GM12873 (cell line): ENCODE data around the gene MTFR1L.

Experiments used
- TF ChIP-seq, protein P1 (sequence below): IDR thresholded peaks from 2 replicates; pipeline ENCODE4 v1.5.1; 2012; ENCODE audit warnings: low read depth, mild to moderate bottlenecking, moderate library complexity, low read length, control low read depth; ENCODE audit not compliant: insufficient read depth; ENCODE audit errors: missing control alignments

MTFR1L gene

DNA sequence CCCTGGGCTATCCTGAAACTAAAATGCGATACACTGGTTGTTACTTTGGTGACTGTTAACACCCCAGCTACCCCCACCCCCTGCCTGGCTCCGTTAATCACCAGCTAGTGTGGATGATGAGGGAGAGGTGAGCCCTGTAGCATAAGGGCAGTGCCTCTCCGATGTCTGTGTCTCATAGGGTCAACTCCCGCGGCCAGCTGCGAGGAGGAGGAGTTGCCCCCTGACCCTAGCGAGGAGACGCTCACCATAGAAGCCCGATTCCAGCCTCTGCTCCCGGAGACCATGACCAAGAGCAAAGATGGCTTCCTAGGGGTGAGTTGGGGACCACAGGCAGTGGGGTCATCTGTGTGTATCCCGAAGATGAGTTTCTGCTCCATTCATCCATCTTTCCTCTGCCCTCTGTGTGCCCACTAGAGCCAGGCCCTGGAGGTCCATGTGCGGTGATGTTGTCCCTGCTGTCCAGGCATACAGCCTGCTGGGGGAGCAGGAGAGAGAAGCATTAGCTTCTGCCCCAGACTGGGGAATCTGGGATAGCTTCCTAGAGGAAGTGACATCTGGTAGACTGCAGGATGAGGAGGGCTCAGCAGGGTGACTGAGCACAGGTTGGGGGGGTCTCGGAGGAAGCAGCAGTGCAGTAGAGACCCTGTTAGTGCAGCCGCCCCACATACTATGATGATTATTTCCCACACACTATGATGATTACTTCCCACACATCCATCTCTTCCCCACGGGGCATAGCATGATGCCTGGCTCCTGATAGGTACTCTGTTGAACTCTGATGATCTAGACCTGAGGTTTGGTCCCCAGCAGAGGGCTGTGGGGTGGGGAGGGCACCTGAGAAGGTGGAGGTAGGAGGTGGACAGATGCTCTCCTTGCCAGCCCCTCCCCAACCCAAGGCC is 14.5 kb upstream of the MTFR1L start:
- TF ChIP-seq, protein P1, sequence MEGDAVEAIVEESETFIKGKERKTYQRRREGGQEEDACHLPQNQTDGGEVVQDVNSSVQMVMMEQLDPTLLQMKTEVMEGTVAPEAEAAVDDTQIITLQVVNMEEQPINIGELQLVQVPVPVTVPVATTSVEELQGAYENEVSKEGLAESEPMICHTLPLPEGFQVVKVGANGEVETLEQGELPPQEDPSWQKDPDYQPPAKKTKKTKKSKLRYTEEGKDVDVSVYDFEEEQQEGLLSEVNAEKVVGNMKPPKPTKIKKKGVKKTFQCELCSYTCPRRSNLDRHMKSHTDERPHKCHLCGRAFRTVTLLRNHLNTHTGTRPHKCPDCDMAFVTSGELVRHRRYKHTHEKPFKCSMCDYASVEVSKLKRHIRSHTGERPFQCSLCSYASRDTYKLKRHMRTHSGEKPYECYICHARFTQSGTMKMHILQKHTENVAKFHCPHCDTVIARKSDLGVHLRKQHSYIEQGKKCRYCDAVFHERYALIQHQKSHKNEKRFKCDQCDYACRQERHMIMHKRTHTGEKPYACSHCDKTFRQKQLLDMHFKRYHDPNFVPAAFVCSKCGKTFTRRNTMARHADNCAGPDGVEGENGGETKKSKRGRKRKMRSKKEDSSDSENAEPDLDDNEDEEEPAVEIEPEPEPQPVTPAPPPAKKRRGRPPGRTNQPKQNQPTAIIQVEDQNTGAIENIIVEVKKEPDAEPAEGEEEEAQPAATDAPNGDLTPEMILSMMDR: no peak

DNA sequence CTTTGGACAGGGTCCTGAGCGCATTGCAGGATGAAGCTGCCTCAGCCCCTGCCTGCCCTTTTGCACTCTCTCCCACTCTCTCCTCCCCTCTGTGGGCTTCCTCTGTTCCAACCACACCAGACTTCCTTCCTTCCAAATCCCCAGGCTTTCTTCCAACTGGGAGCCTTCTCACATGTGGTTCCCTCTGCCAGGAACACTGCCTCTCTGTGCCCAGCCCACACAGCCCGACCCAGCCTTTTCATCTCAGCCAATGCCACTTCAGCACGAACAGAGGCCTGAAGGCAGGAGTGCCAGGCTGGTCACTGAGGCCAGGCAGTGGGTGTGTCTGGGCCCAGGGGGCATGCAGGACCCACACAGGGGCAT is 13.9 kb upstream of the MTFR1L start:
- TF ChIP-seq, protein P1: no peak

DNA sequence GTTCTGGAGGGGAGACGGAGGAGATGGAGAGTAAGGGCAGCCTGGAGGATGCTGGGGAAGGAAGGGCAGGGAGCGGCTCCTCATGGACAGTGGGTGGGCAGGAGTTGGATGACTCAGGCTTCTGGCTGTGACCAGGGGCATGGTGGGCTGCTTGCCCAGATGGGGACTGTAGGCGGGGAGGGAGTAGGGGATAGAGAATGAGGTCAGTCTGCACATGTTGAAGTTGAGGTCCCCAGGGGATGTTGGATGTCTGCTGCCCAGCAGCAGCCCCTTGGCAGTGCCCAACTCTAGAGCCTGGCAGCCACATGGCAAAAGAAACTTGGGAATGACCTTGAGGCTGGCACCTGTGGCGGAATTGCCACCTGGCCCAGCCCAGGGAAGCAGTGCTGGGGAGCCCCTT is 13.3 kb upstream of the MTFR1L start:
- TF ChIP-seq, protein P1: no peak

DNA sequence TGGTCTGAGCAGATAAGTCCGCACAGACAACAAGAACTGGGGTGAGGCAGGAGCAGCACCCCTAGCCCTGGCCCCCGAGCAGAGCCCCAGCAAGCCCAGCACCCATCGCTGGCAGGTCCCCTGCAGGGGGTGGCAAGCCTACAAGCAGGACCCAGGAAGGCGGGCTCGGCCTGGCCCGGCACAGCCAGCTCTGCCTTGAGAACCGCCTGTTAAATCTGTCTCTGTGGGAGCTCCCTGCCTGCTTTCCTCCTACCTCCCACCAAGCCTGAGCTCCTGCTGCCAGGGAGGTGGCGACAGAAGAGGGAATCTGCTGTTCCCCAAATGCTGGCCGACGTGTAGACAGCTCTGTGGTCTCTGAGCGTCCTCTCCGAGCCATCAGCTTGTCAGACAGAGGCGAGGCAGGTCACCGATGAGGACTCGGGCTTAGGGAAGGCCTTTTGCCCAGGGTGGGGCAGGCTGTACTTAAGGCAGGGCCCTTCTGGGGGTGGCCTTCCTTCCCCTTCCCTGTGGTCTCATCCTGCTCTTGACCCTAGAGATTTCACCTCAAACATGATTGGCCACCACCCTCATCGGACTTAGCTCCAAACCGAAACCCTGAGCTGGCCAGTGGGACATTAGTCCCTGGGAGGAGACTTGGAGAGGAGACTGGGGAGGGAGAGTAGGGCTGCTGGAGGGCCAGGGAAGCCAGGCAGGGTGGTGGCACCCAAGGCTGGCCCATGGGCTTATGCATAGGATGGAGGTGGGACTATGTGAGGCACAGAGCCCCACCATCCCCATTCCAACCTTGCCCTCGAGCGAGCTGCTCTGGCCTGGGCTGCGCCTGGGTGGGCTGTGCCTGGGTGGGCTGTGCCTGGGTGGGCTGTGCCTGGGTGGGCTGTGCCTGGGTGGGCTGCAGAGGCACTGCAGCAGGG is 12.0 kb upstream of the MTFR1L start:
- TF ChIP-seq, protein P1: no peak

DNA sequence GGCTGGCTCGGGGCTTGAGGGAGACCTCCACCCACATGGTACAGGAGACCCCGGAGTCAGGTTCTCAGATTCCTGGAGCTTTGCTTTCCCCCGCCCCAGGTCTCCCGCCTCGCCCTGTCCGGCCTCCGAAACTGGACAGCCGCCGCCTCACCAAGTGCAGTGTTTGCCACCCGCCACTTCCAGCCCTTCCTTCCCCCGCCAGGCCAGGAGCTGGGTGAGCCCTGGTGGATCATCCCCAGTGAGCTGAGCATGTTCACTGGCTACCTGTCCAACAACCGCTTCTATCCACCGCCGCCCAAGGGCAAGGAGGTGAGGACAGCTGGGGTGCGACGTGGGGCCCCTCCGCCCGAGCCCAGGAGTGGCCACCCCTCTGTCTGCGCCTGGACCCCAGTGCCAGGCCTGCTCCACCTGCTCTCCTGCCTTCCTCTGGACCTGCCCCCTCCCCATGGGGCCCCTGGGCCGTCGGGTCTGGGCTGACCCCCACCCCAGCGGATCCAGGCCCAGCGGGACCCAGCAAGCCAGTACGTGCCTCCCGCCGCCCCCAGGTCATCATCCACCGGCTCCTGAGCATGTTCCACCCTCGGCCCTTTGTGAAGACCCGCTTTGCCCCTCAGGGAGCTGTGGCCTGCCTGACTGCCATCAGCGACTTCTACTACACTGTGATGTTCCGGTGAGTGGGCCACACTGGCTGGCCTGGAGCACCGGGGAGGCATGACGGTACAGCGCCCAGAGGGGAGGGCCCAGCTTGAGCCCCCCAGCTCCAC is 11.1 kb upstream of the MTFR1L start:
- TF ChIP-seq, protein P1: no peak

DNA sequence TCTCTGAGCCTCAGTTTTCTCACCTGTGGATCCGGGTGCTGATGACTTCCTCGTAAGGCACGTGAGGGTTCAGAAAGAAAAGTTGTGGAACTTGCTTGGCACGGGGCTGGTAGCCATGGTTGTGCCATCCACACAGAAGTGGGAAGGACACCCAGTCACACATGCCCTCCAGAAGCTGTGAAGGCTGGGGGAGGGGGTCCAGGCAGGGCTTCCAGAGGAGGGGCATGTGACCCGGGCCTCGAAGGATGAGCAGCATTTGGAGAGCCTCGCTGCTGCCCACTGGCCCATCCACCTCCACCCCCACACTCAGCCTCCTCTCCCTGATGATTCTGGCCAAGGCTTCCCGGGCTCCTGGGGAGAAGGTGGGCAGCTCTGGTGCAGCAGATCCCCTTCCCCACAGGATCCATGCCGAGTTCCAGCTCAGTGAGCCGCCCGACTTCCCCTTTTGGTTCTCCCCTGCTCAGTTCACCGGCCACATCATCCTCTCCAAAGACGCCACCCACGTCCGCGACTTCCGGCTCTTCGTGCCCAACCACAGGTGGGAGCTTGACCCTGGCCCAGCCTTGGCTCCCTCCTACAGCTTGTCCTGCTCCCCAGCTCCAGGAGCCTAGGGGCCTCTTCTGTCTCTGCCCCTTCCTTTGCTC is 10.3 kb upstream of the MTFR1L start:
- TF ChIP-seq, protein P1: no peak
